ENCODE results near the gene IQSEC1.

GRCh38 chr3:12991481-12991837, 81.8 kb downstream of the IQSEC1 start:
- TF ChIP-seq, protein P1, sequence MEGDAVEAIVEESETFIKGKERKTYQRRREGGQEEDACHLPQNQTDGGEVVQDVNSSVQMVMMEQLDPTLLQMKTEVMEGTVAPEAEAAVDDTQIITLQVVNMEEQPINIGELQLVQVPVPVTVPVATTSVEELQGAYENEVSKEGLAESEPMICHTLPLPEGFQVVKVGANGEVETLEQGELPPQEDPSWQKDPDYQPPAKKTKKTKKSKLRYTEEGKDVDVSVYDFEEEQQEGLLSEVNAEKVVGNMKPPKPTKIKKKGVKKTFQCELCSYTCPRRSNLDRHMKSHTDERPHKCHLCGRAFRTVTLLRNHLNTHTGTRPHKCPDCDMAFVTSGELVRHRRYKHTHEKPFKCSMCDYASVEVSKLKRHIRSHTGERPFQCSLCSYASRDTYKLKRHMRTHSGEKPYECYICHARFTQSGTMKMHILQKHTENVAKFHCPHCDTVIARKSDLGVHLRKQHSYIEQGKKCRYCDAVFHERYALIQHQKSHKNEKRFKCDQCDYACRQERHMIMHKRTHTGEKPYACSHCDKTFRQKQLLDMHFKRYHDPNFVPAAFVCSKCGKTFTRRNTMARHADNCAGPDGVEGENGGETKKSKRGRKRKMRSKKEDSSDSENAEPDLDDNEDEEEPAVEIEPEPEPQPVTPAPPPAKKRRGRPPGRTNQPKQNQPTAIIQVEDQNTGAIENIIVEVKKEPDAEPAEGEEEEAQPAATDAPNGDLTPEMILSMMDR (conservative IDR thresholded peaks at IDR 0.05; ENCODE audit: low read depth in 2 of 2): no peak
- TF ChIP-seq REST (IDR thresholded peaks at IDR 0.05; ENCODE audit: unreplicated experiment) (no peak), EZH2 (IDR thresholded peaks at IDR 0.05; ENCODE audit: low read depth, unreplicated experiment) (no peak)
